Inferior parietal cortex (tissue), 1 donor: ENCODE data around the gene OXCT1.
A peak's percentile ranks its signal among the peaks of the same experiment; 100 is the strongest.
"Not testable (repeated sequence)": the region's sequence is repeated elsewhere in the genome, so short reads cannot be mapped to it uniquely, and the experiment has no call there.

Experiments
- DNase-seq: peaks from one replicate; pipeline ENCODE4 v3.0.0-alpha.2; 2016; ENCODE audit errors: extremely low spot score

Gene OXCT1

GRCh38 chr5:41874512-41875060 lies 4.4 kb upstream of the OXCT1 start:
- no peak for DNase-seq

DNA sequence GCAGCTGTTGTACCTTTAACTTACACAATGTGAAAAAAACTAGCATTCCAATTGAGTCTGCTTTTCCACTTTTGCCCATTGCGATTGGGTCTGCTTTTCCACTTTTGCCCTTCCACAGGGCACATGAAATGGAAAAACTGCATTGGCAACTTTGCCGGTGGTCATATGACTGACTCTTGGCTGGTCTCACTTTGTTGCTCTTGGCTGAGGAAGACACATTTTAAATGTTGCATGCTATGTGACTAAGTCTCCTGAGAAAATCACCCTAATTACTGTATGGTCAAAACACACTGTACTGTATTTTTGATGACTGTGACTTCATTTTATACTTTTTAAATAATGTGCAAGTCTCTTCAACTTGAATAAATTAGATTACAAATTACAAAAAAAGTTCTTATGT lies 1.6 kb upstream of the OXCT1 start:
- DNase-seq, result no peak

GRCh38 chr5:41870627-41871048 lies 413 bp upstream of the OXCT1 start:
- no peak for DNase-seq

- DNase-seq, result no peak
These were observed 988 bp downstream of the OXCT1 start for GRCh38 chr5:41869151-41869723.

GRCh38 chr5:41863871-41864486 lies 6.2 kb downstream of the OXCT1 start:
- no peak for DNase-seq

DNA sequence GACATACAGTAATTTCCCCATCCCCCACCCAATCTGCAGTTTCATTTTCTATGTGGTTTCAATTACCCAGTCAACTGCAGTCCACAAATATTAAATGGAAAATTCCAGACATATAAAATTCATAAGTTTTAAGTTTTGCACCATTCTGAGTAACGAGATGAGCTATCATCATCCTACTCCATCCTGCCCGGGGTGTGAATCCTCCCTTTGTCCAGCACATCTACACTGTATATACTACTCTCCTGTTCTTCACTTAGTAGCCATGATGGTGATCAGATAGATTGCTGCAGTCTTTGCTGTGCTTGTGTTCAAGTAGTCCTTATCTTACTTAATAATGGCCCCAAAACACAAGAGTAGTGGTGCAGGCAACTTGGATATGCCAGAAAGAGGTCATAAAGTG lies 11.3 kb downstream of the OXCT1 start:
- DNase-seq, result no peak

DNA sequence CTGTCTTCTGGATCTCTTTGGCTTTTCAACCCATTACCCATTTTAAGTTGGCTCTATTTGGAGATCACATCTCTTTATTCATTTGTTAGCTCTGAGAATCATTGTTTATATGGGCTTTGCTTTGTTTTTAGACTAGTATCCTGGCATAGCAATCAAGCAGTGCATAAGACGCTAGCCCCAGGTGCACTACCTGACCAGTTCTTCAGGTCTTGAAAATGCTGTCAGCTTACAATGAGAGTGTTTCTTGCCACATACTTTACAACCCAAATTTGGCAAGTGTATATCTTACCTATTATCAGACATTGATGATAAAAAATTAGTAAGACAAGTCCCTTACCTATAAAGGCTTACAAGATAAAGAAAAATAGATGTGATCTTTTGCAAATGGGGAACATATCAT lies 12.2 kb downstream of the OXCT1 start:
- DNase-seq, result no peak

- peak; percentile 94 for DNase-seq
These were observed 13.4 kb downstream of the OXCT1 start for GRCh38 chr5:41856644-41857491.

DNA sequence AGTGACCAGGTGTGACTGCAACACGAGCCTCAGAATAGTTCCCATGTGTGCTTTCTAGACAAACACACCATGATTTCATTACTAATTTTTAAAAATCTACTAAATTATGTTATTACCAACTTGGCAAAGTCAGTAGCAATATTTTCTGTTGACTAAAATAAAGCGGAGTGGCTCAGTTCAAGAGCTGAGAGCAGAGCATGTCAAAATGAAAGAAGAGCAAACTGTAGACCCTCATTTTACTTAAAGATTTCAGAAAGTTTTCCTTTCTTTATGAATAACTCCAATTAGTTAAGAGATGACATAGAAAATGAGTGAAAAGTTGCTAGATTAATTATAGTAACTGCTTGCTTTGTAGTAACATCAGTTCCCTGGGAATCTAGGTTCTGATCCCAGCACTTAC lies 17.9 kb downstream of the OXCT1 start:
- no peak for DNase-seq

GRCh38 chr5:41851116-41851515 lies 19.1 kb downstream of the OXCT1 start:
- no peak for DNase-seq

- no peak for DNase-seq
These were observed 21.2 kb downstream of the OXCT1 start for GRCh38 chr5:41848983-41849382.

- DNase-seq, result not testable (repeated sequence)
These were observed 24.5 kb downstream of the OXCT1 start for GRCh38 chr5:41845751-41846150.

DNA sequence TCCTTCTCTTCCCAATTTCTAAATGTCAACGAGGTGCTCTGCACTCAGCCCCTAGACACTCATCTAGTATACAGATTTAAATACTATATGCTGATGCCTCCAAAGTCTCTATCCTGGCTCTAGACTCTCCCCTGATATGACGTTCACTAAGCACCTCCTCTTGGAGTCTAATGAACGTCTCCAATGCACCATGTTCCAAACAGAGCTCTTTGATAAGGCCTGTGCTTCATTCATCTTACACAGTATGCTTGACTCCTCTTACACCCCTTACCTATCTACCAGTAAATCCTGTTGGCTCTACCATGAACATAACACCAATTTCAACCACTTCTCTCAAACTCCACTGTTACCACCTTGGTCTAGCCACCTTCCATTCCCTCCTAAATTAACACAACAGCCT lies 25.7 kb downstream of the OXCT1 start:
- DNase-seq, result no peak

GRCh38 chr5:41843456-41844370 lies 26.5 kb downstream of the OXCT1 start:
- peak; percentile 82 for DNase-seq

- DNase-seq, result no peak
These were observed 27.4 kb downstream of the OXCT1 start for GRCh38 chr5:41842777-41843176.

GRCh38 chr5:41841325-41841724 lies 28.9 kb downstream of the OXCT1 start:
- DNase-seq, result no peak

DNA sequence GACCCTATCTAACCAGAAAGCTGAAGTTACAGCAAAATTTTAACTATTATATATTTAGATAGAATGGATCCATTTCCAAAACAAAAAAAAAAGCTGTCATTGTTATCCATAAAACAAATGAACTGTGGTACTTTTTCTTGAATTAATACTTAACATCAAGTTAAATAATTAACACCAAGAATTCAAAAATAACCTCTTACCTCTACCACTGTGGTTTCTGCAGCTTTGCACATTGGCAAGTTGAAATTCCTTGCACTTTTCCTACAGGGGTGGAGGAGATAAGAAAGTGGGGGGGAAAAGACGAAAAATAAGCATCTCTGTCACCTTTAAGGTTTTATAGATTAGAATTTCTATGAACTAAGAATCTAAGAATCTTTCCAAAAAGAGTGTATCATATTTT lies 30.0 kb downstream of the OXCT1 start:
- no peak for DNase-seq

DNA sequence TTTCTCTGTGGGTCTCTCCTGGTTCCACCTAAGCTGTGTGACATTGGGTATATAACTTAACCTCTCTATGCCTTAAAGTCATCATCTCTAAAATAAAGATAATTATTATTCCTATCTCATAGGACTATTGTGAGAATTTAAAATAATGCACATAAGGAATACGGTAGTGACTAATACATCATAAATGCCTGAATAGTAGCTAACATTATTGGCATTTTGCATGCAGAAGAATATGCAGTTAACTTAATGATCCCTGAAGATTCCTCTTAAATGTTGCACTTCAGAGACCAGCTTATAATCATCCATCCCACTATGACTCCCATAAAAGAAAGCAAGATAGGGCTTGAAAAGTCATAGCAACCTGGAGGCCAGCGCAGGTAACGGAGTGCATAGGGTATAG lies 32.4 kb downstream of the OXCT1 start:
- DNase-seq, result no peak

DNA sequence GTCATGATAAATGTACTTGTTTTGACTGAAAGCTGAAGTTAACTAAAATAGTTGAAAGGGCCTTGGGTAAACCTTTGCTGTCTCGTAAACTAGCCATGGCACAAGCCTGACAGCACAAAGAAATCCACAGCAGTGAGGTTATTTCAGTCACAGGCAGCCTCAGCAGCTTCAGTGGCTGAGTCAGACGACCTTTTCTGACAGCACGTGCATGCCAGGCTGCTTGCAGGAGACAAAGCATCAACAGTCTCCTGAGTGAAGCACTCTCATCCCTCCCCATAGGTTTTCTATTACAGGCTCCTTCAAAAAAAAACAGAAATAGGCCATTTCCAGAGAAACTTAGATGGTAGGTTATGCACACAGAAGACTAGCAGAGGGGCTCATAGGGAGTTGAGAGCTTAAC lies 34.6 kb downstream of the OXCT1 start:
- no peak for DNase-seq

GRCh38 chr5:41834506-41834905 lies 35.7 kb downstream of the OXCT1 start:
- no peak for DNase-seq

- no peak for DNase-seq
These were observed 37.8 kb downstream of the OXCT1 start for GRCh38 chr5:41832430-41832829.

DNA sequence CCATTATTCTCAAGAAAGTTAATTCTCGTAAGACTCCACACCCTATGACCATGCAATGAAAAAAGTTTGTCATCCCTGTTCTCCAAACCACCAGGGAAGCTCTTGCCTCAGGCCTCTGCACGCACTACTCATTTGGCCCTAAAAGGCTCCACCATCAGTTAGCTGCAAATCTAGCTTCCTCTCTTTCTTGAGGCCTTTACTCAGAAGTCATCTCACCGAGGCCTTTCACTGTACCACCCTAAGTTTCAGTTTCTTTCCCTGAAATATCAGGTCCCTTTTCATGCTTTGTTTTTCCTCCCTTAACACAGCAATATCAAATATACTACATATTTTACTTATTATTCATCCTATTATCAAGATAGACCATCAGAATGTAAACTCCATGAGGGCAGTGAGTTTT lies 39.1 kb downstream of the OXCT1 start:
- DNase-seq, result no peak
